Parathyroid adenoma (tissue), 2 donors: Measurements from ENCODE around the gene POLG2.

Experiments used
- H2AFZ ChIP-seq: fragments of 300-600 bp; sonication (generic); one replicate; pipeline ENCODE4 v1.7.0; 2017; ENCODE audit warnings: antibody characterized with exemption, mild to moderate bottlenecking
- H3K27ac ChIP-seq: fragments of 300-600 bp; sonication (generic); one replicate; pipeline ENCODE4 v1.7.0; 2017
- H3K27me3 ChIP-seq: fragments of 300-600 bp; sonication (generic); one replicate; pipeline ENCODE4 v1.7.0; 2017; ENCODE audit warnings: low read length; ENCODE audit not compliant: control insufficient read depth, insufficient read depth
- H3K36me3 ChIP-seq: fragments of 300-600 bp; sonication (generic); one replicate; pipeline ENCODE4 v1.7.0; 2017; ENCODE audit warnings: low read length; ENCODE audit not compliant: control insufficient read depth, insufficient read depth
- H3K4me1 ChIP-seq: fragments of 300-600 bp; sonication (generic); one replicate; pipeline ENCODE4 v1.7.0; 2017; ENCODE audit warnings: control low read depth
- H3K4me2 ChIP-seq: fragments of 300-600 bp; sonication (generic); one replicate; pipeline ENCODE4 v1.7.0; 2017; ENCODE audit warnings: low read length
- H3K4me3 ChIP-seq: fragments of 300-600 bp; sonication (generic); one replicate; pipeline ENCODE4 v1.7.0; 2017; ENCODE audit warnings: low read depth, low read length
- H3K79me2 ChIP-seq: fragments of 300-600 bp; sonication (generic); one replicate; pipeline ENCODE4 v1.7.0; 2017; ENCODE audit warnings: control low read depth
- H3K9ac ChIP-seq: fragments of 300-600 bp; sonication (generic); one replicate; pipeline ENCODE4 v1.7.0; 2017; ENCODE audit warnings: mild to moderate bottlenecking
- H3K9me3 ChIP-seq: fragments of 300-600 bp; sonication (generic); one replicate; pipeline ENCODE4 v1.7.0; 2017; ENCODE audit warnings: low read length; ENCODE audit not compliant: control insufficient read depth
- CTCF ChIP-seq: fragments of 300-600 bp; sonication (generic); IDR thresholded peaks from one replicate; pipeline ENCODE4 v1.7.0; 2017; ENCODE audit warnings: antibody characterized with exemption, mild to moderate bottlenecking
- donor health status: primary hyperparathyroidism.

Gene POLG2

DNA sequence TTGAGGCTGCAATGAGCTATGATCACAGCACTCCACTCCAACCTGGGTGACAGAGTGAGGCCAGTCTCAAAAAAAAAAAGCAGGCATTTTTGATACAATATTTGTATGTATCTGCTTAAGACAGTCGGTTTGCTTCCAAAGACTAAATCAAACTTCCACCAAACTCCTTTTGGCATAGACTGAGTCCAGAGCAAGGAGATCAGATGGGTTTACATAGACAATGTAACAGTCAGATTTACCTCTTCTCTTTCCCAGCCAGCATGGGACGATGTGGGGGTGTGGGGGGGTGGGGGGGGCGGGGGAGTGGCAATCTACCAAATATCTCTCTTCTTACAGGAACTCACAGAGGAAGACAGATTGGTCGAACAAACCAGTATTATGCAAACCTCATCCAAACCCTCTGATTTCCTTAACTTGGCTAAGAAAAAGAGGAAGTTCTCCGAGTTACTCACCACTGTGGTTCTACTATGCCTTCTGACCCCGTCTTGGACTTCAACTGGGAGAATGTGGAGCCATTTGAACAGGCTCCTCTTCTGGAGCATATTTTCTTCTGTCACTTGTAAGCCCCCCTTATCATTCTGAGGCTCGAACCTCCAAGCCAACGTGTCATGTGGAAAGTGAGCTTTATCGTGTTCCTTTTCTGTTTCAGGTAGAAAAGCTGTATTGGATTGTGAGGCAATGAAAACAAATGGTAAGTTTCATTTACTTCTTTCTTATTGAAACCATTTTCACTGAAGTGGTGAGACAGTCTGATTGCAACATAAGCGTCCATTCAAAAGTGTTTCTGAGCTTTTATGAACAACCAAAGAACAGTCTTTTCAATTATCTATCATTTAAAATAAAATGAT, 48.0 kb downstream of the POLG2 start, which contains the start of gene MILR1:
TSS of gene MILR1 (plus strand) at position 451 of the 848 bp plus-strand sequence. CDS start at position 505, 54 bp downstream.
- Histone ChIP-seq H3K4me2 (no peak within 1 kb of the TSS), H3K9me3 (no peaks in the 10 kb centered on the region), H3K9ac (no peak within 1 kb of the TSS), H3K4me3 (no peak within 1 kb of the TSS), H3K36me3 (no peaks in the 10 kb centered on the region), H2AFZ (no peak within 1 kb of the TSS), H3K79me2 (no peaks in the 10 kb centered on the region), H3K27me3 (no peaks in the 10 kb centered on the region), H3K4me1 (no peaks in the 10 kb centered on the region), H3K27ac (no peak within 1 kb of the TSS)
- no peak for TF ChIP-seq CTCF

GRCh38 chr17:64447526-64447925, 49.3 kb downstream of the POLG2 start:
- Histone ChIP-seq H3K4me1 (no peaks in the 10 kb centered on the region), H3K27ac (no peak overlapping the region), H3K4me3 (no peak overlapping the region), H3K27me3 (no peaks in the 10 kb centered on the region), H2AFZ (no peak overlapping the region), H3K36me3 (no peaks in the 10 kb centered on the region), H3K79me2 (no peaks in the 10 kb centered on the region), H3K9me3 (no peaks in the 10 kb centered on the region), H3K4me2 (no peak overlapping the region), H3K9ac (no peak overlapping the region)
- TF ChIP-seq CTCF = no peak

- H3K4me2 ChIP-seq = no peak overlapping the region
- H3K36me3 ChIP-seq = no peaks in the 10 kb centered on the region
- H3K79me2 ChIP-seq = no peaks in the 10 kb centered on the region
- H3K9me3 ChIP-seq = no peaks in the 10 kb centered on the region
- no peak overlapping the region for H3K9ac ChIP-seq
- no peaks in the 10 kb centered on the region for H3K27me3 ChIP-seq
- no peak for TF ChIP-seq CTCF
- H3K27ac ChIP-seq = no peak overlapping the region
- H3K4me3 ChIP-seq = no peak overlapping the region
- no peaks in the 10 kb centered on the region for H3K4me1 ChIP-seq
- no peak overlapping the region for H2AFZ ChIP-seq
Observed at GRCh38 chr17:64443086-64443760, 53.6 kb downstream of the POLG2 start.

DNA sequence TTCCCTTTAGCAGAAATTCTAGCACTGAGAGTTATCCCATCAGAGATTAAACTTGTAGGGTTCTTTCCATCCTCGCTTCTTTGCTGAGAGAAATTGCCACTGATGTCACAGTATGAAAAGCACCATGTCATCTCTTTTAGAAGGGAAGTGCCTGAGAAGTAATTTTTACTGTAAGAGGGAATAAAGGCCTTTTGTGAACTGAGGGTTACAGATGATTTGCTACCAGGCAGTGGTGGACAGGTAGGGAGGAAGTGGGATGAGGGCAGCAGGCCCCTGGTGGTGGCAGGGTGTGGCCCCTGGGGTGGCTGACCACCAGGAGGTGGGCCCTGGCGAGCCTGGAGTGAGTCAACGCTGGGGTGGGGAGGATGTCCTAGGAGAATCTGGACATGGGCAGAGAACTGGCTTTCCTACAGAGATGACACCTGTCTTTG, 54.3 kb downstream of the POLG2 start:
- H3K27ac ChIP-seq = peak overlapping the region; percentile 30
- no peak overlapping the region for H3K4me2 ChIP-seq
- H3K4me1 ChIP-seq = no peaks in the 10 kb centered on the region
- no peaks in the 10 kb centered on the region for H3K79me2 ChIP-seq
- no peak for TF ChIP-seq CTCF
- H3K4me3 ChIP-seq = no peak overlapping the region
- H3K27me3 ChIP-seq = no peaks in the 10 kb centered on the region
- no peaks in the 10 kb centered on the region for H3K36me3 ChIP-seq
- H3K9ac ChIP-seq = no peak overlapping the region
- H3K9me3 ChIP-seq = no peaks in the 10 kb centered on the region
- H2AFZ ChIP-seq = peak overlapping the region; percentile 61
